Kasumi-1 (cell line): ENCODE measurements around the gene C2orf72.
"Not testable (repeated sequence)": the region's sequence is repeated elsewhere in the genome, so short reads cannot be mapped to it uniquely, and the experiment has no call there.

ENCODE experiments used
- DNase-seq, 2 experiments: peaks; one replicate each; lab custom pipeline; 2025; lab: John Stamatoyannopoulos, UW

Gene C2orf72

DNA sequence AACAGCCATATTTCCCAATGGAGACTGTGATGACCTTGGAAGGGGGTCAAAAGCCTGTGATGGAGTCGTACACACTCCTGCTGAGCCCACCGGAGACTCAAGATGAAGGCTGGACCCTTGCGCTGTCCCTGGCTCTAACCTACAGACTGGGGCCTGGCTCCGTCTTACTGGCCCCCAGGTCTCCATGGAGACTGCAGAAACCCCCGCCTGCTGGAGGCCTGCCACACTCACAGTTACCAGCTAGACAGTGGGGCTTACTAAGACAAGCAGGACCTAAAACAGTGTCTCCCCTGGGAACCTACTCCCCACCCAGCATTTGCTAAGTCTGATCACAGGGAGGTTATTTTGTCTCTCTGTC, 9.6 kb downstream of the C2orf72 start:
- no peak for DNase-seq

- no peak for DNase-seq
Measured at GRCh38 chr2:231047274-231047922, 10.1 kb downstream of the C2orf72 start.

DNA sequence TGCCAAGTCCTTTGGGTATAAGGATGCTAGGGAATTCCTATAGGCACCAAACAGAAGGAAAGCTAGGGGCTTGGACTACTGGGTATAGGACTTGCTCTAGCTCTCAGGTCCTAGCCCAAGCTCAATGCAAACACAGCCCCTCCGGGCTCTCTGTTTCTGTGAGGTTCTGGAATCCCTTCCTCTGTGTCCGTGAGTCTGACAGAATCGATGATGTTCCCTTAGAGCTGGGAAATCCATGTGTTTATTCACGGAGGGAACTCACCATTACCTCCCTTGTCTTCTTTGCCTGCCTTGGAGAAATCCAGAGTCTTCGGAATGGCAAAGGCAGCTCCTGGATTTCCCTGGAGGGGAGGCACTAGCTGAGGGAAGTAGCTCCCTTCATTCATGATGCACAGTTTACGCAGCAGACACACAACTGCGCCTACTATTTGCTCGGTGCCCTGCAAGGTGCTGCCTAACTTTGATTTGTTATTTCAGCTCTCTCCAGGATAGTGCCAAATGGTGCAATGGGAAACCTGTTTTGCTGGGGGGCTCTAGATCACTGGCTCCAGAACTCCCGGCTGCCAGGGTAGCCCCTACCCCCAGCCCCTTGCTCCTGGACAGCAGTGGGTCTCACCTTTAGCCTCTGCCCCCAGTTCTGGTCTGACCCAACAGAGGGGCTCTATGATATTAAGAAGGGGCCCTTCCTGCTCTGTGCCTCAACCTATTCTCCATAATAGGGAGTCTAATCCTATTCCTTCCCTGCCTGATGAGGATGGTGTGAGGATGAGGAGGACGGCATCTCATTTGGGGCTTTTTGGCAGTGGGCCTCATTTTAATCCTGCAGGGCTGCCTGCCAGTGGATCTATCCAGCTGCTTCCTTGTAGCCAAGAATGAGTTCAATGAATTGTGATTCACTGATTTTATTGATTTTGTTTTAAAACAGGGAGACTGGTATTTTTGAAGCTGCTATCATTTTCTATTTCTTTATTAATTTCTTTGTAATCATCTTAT, 10.9 kb downstream of the C2orf72 start:
- no peak for DNase-seq

GRCh38 chr2:231049286-231050017, 12.1 kb downstream of the C2orf72 start:
- DNase-seq: no peak

DNA sequence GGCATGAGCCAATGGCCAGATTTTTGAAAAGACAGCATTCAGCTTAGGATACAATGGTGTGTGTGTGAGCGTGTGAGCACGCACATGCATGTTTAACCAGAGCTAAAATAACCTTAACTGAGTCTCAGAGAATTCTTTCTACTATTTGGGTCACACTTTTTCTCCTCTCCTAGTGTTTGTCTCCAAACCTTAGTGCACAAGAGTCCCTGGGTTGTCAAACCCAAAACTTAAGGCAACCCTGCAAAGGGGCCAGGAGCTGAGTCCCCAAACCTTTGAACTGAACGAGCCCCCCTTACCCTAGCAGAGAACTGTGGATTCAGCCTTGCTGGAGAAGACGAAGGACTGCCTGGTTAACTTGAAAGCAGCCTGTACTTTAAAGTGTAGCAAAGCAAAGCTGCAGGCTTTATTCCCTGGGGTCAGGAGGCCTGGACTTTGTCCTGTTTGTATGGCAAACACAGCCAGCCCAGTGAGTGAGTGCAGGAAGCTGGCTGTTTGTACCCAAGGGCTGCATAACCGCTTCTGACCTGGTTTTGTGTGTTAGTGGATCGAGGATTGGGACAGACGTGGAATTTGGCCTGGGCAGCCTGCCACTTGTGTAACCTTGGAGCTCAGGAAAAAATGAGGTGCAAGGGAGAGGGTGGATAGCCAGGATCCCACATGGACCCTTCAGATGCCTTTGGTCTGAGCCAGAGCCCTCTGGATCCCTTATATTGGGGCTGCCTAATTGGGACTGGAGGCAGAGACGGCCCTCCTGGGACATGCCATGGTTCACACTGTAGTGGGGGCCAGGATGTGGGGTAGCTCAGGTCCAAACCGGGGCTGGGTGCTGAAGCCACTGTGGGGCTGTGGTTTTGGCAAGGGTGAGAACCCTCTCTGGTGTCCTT, 12.9 kb downstream of the C2orf72 start:
- no peak for DNase-seq

- no peak for DNase-seq
Measured at GRCh38 chr2:231051116-231051515, 13.8 kb downstream of the C2orf72 start.

DNA sequence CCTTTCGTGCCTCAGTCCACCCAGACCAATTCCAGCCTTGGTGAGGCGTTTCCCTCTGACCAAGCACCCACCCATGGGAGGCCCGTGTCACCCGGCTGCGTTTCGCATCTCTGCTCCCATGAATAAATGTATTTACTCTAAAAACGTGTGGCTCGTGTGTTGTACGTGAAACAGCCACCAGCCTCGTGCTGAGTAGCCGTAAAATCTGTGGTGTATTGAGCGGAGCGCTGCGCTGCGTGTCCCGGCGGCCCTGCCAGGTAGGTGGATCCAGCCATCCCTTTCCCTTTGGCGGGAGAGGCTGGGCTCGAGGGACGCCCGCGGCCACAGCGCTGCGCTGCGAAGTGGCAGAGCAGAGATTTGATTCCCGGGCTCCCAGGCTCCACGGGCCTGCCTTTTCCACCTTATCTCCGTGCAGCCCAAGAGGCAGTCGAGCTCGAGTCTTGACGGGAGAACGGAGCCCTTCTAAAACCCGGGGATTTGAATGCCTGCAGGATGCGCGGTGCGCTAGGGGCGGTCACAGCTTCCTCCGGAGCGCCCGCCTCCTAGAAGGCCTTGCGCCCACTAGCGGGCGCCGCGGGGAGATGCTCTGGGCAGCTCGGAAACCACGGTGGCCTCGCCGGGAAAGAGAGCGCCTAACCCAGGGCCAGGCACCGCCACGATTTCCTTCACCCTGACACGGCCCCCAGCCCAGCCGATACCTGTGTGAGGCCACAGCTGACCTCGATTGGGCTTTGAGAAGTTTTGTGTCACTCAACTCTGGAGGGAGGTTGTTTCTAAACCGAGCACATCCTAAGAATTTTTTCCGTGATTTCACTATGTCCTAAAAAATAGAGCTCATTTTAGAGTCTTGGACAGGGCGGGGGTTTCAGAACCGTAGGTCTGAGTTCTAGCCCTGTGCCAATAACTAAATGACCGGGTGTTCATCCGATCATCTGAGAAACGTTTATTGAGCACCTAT, 15.4 kb downstream of the C2orf72 start:
- DNase-seq: peak; percentile 35 to 54

DNA sequence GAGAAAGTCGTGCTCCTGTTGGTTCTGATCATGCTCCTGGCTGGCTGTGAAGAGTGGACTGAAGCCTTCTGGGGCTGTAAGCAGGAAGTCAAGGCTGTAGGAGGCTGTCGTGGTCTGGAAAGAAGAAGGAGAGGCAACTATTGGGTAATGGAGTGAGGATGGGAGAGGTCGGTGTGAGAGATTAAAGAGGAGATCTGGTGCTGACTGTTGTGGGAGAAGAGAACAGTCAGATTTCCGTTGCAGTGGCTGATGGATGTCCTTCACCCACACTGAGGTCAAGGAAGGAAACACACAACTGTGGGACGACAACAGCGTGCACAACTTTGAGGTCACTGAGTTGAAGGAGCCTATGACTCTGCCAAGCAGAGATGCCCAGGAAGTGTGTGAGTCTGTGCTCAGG, 16.5 kb downstream of the C2orf72 start:
- no peak for DNase-seq

GRCh38 chr2:231056453-231057416, 19.4 kb downstream of the C2orf72 start, which contains the start of gene PSMD1:
Gene PSMD1 (plus strand): TSS chr2:231056867. CDS start chr2:231057026, 159 bp downstream.
- DNase-seq: peak; percentile 51 to 67

DNA sequence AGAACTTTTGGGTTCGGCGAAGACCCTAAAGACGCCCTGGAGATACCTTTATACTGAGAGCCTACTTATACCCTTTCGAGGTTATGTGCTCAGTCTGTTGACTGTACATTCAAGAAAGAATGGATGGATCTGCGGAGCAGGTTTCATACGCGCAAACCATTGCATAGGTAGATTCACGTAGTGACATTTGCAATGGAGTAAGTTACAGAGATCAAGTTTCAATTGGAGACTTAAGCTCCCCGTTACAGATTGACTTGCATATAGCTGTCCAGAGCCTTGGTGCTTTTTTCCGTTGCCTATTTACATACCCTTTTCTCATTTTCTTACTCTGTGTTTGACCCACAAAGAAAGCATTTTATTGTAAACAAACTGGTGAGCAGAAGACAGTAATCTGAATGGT, 20.3 kb downstream of the C2orf72 start:
- no peak for DNase-seq

DNA sequence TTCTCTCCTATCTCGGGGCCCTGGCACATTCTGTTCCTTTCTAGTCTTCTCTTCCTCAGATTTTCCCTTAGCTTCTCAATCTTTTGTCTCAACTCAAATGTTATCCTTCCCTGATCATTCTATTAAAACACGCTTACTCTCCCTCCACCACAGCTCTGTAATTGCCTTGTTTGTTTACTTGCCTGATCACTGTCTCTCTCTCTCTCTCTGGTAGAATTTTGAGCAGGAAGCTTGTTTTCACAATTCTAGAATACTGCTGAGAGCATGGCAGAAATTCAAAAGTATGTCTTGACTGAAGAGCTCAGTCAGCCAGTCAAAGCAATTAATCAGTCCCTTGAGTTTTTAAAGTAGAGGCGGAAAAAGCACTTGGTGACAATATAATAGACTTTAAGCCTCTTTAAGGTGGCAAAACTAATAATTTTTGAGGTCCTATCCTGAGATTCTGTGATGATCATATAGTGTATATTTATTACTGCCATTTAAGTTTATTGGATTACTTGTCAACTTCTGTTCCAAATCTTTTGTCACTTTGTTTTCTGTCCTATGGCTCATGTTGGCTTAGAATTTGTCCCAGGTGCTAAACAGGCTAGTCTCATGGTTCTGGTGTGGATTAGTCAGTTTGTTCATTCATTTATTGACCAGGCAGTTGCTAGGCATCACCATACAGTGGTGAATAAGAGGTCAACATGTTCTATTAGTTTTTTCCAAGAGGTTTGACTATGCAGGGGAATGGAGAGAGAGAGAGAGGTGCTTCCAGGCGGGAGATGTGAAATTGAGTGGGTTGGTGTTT, 21.6 kb downstream of the C2orf72 start:
- DNase-seq: no peak

GRCh38 chr2:231059756-231060155, 22.4 kb downstream of the C2orf72 start:
- DNase-seq: no peak

DNA sequence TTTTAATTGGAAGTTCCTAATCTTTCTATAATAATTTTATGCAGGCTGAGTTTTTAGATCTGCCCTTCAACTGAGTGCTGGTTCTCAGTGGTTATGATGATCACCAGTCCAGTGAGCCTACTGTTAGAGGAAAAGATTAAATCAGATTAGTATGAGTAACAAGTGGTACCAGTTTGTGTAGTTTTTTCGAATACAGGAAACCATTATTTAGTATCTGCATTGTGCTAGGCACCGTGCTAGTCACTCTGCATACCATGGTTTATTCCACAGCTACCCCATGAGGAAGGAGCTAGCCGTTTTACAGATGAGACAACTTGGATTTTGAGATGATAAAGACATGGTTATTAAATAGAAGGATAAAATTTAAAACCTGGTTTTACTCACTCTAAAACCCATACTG, 25.5 kb downstream of the C2orf72 start:
- no peak for DNase-seq

DNA sequence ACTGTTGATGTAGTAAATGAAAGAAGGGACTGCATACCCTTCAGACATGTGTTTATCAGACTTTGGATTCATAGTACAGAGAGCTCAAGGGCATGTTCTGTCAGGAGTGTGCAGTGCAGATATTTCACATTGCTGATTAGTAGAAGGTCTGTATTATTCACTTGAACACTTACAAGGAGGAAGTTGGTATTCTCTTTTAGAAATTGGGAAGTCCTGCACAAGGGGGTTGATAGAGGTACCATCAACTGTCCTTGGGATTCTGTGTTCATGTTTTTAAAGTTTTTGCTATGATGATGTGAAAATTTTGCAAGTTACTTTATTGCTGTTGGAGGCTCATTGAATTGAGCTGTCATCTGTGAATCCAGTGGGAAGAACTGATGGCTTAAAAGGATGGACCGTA, 26.0 kb downstream of the C2orf72 start:
- DNase-seq: peak in 1 of 2 experiments; percentile 15

DNA sequence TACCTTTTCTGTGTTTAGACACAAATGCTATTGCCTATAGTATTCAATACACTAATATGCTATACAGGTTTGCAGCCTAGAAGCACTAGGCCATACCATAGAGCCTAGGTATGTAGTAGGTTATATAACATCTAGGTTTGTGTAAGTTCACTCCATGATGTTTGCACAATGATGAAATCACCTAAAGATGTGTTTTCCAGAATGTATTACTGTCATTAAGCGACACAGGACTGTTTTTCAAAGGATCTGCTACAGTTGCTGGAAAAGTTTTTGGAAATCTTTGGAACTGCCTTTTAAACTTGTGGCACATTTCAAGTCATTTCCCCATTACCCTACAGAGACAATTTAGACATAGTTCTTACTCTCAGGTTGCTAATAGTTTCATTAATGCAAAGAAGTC, 28.6 kb downstream of the C2orf72 start:
- DNase-seq: no peak

GRCh38 chr2:231067531-231067930, 30.2 kb downstream of the C2orf72 start:
- DNase-seq: not testable (repeated sequence)

GRCh38 chr2:231068525-231069222, 31.4 kb downstream of the C2orf72 start:
- DNase-seq: no peak
